Measurements from ENCODE around the gene GCK.
A peak's percentile ranks its signal among the peaks of the same experiment; 100 is the strongest.

The GCK gene

GRCh38 chr7:44153948-44154335, 35.3 kb downstream of the GCK start:
- DNase-seq = no peak

GRCh38 chr7:44152971-44153947, 36.0 kb downstream of the GCK start:
- peak; percentile 15 for DNase-seq

GRCh38 chr7:44151956-44152355, 37.3 kb downstream of the GCK start:
- DNase-seq = no peak

- DNase-seq = peak; percentile 27
These were observed 38.0 kb downstream of the GCK start for GRCh38 chr7:44150966-44151941.

- peak; percentile 61 for DNase-seq
These were observed 38.8 kb downstream of the GCK start for GRCh38 chr7:44150466-44150832.

- peak; percentile 55 for DNase-seq
These were observed 39.4 kb downstream of the GCK start for GRCh38 chr7:44149571-44150465.

GRCh38 chr7:44148961-44149536, 40.2 kb downstream of the GCK start:
- no peak for DNase-seq

GRCh38 chr7:44148166-44148565, 41.1 kb downstream of the GCK start:
- peak; percentile 13 for DNase-seq

GRCh38 chr7:44147026-44147991, 41.9 kb downstream of the GCK start:
- DNase-seq = peak; percentile 74

GRCh38 chr7:44145969-44146911, 43.0 kb downstream of the GCK start:
- DNase-seq = peak; percentile 86

GRCh38 chr7:44145479-44145968, 43.7 kb downstream of the GCK start:
- peak; percentile 38 for DNase-seq

- DNase-seq = peak; percentile 13
These were observed 44.2 kb downstream of the GCK start for GRCh38 chr7:44144968-44145478.

GRCh38 chr7:44144426-44144967, 44.7 kb downstream of the GCK start:
- peak; percentile 17 for DNase-seq

- peak; percentile 33 for DNase-seq
These were observed 45.5 kb downstream of the GCK start for GRCh38 chr7:44143646-44144250.

GRCh38 chr7:44142028-44142427, 47.2 kb downstream of the GCK start:
- DNase-seq = peak; percentile 9

GRCh38 chr7:44141221-44141850, 47.9 kb downstream of the GCK start, which contains the start of gene MYL7:
Gene MYL7, minus strand, starts transcription at chr7:44141332. Its CDS starts 27 bp downstream, at chr7:44141305.
- no peak for DNase-seq

GRCh38 chr7:44140341-44140740, 48.9 kb downstream of the GCK start:
- no peak for DNase-seq
